HepG2 (cell line): Measurements from ENCODE around the gene GNG7. TPM values are rescaled to one million over a fixed set of nuclear protein-coding genes. Genes with fewer than 3 reads are reported as not detected.

Source experiments
- ATF6 ChIP-seq: sonication (generic); formaldehyde crosslinking; conservative IDR thresholded peaks from 2 replicates; pipeline ENCODE4 v1.4.0; 2020; ENCODE audit warnings: missing genetic modification reagents
- ATF7 ChIP-seq, 2 experiments: fragments of 450-650 bp in 1 of 2; sonication (generic) in 1 of 2; formaldehyde crosslinking in 1 of 2; IDR thresholded peaks; 2 replicates each; pipeline versions ENCODE4 v1.4.0 to v1.6.1; 2016 to 2020; ENCODE audit warnings: antibody characterized with exemption in 1 of 2, mild to moderate bottlenecking in 1 of 2, missing genetic modification reagents in 1 of 2
- CBFB ChIP-seq: sonication (generic); formaldehyde crosslinking; IDR thresholded peaks from 2 replicates; pipeline ENCODE4 v1.4.0; 2020; ENCODE audit warnings: missing genetic modification reagents
- E2F2 ChIP-seq: sonication (generic); formaldehyde crosslinking; IDR thresholded peaks from 2 replicates; pipeline ENCODE4 v1.4.0; 2020; ENCODE audit warnings: missing genetic modification reagents, borderline replicate concordance
- HDAC6 ChIP-seq: fragments of 200-600 bp; sonication (generic); IDR thresholded peaks from 2 replicates; pipeline ENCODE4 v1.7.0; 2017; ENCODE audit warnings: mild to moderate bottlenecking, antibody characterized with exemption, low read length, low read depth
- IRX3 ChIP-seq: sonication (generic); formaldehyde crosslinking; IDR thresholded peaks from 2 replicates; pipeline ENCODE4 v1.8.1; 2023; ENCODE audit warnings: mild to moderate bottlenecking, low read depth, missing genetic modification reagents, borderline replicate concordance
- MLLT10 ChIP-seq: sonication (generic); formaldehyde crosslinking; IDR thresholded peaks from 2 replicates; pipeline ENCODE4 v1.4.0; 2020; ENCODE audit warnings: missing genetic modification reagents
- POLR2AphosphoS2 ChIP-seq: IDR thresholded peaks from 2 replicates; pipeline ENCODE4 v1.6.1; 2011; ENCODE audit warnings: low read depth, low read length, improper control_type of control experiment
- RBAK ChIP-seq: sonication (generic); formaldehyde crosslinking; IDR thresholded peaks from 2 replicates; pipeline ENCODE4 v1.5.1; 2020; ENCODE audit warnings: mild to moderate bottlenecking, missing genetic modification reagents
- RFXAP ChIP-seq: sonication (generic); formaldehyde crosslinking; IDR thresholded peaks from 2 replicates; pipeline ENCODE4 v1.4.0; 2020; ENCODE audit warnings: missing genetic modification reagents, borderline replicate concordance
- SAFB2 ChIP-seq: sonication (generic); formaldehyde crosslinking; IDR thresholded peaks from 2 replicates; pipeline ENCODE4 v1.5.1; 2020; ENCODE audit warnings: missing genetic modification reagents, low read depth, mild to moderate bottlenecking, borderline replicate concordance
- SIX4 ChIP-seq: sonication (generic); formaldehyde crosslinking; IDR thresholded peaks from 2 replicates; pipeline ENCODE4 v1.4.0; 2020; ENCODE audit warnings: missing genetic modification reagents
- SRSF9 ChIP-seq: fragments of 200-400 bp; formaldehyde crosslinking; IDR thresholded peaks from 2 replicates; pipeline ENCODE4 v1.6.1; 2018; ENCODE audit warnings: borderline replicate concordance, mild to moderate bottlenecking, low read depth, low read length; ENCODE audit not compliant: insufficient read depth, poor library complexity, severe bottlenecking
- TBP ChIP-seq: sonication (generic); formaldehyde crosslinking; IDR thresholded peaks from 2 replicates; pipeline ENCODE4 v1.5.0; 2020; ENCODE audit warnings: missing genetic modification reagents
- WIZ ChIP-seq: sonication (generic); formaldehyde crosslinking; IDR thresholded peaks from 2 replicates; pipeline ENCODE4 v1.5.1; 2020; ENCODE audit warnings: mild to moderate bottlenecking, missing genetic modification reagents
- YY1 ChIP-seq: IDR thresholded peaks from 2 replicates; pipeline ENCODE4 v1.6.1; 2011; ENCODE audit warnings: low read length, low read depth, moderate library complexity, mild to moderate bottlenecking; ENCODE audit not compliant: insufficient read depth, insufficient replicate concordance
- ZNF484 ChIP-seq: sonication (generic); formaldehyde crosslinking; IDR thresholded peaks from 2 replicates; pipeline ENCODE4 v1.5.1; 2020; ENCODE audit warnings: mild to moderate bottlenecking, low read depth, missing genetic modification reagents, borderline replicate concordance
- ZNF768 ChIP-seq: sonication (generic); formaldehyde crosslinking; IDR thresholded peaks from 2 replicates; pipeline ENCODE4 v1.4.0; 2020; ENCODE audit warnings: missing genetic modification reagents
- ZNF770 ChIP-seq: sonication (generic); formaldehyde crosslinking; IDR thresholded peaks from 2 replicates; pipeline ENCODE4 v1.5.0; 2020; ENCODE audit warnings: mild to moderate bottlenecking, missing genetic modification reagents
- polyA plus RNA-seq, 8 experiments: library from polyadenylated mRNA; depleted of rRNA in 3 of 8; stranded (reverse) in 7 of 8; unstranded in 1 of 8; fragments of >200 nt; fragmentation: Illumina TruSeq in 4 of 8; extraction: Trizol in 4 of 8; gene quantifications; 2 replicates each; pipeline versions ENCODE4 v1.2.1 to v1.2.3, GENCODE V29; 2011 to 2016; ENCODE audit warnings: low read depth in 4 of 8, missing spikeins in 1 of 8, mixed read lengths in 1 of 8; ENCODE audit not compliant: insufficient read depth in 1 of 8
- total RNA-seq, 5 experiments: library from RNA; depleted of rRNA; stranded (reverse); fragments of >200 nt; fragmentation: Illumina TruSeq; extraction: Trizol; gene quantifications; 2 replicates each; pipeline ENCODE4 v1.2.3, GENCODE V29; 2016; ENCODE audit warnings: low read depth in 1 of 5

Gene GNG7
- total and polyA plus RNA-seq, 2 of the 13 experiments (the other 11 are each of a cell fraction or from before 2014, with no cell fraction given), result 1.4 to 3.3 TPM

- TF ChIP-seq SAFB2 (CRISPR knock-in tag) (peak; percentile 47; the same call in 1 of the 2 replicates), RBAK (no peak), E2F2 (CRISPR knock-in tag) (no peak), POLR2AphosphoS2 (no peak), ZNF770 (peak; percentile 36; the same call in 1 of the 2 replicates), ATF6 (CRISPR knock-in tag) (no peak), SRSF9 (no peak), HDAC6 (no peak), ZNF768 (CRISPR knock-in tag) (peak; percentile 31; the same call in 1 of the 2 replicates), CBFB (CRISPR knock-in tag) (peak; percentile 32; the same call in 1 of the 2 replicates), MLLT10 (no peak), RFXAP (CRISPR knock-in tag) (no peak), YY1 (no peak), TBP (CRISPR knock-in tag) (no peak), WIZ (CRISPR knock-in tag) (no peak; the same call in 1 of the 2 replicates), IRX3 (CRISPR knock-in tag) (peak; percentile 78), ZNF484 (no peak), SIX4 (no peak), ATF7 (IDR thresholded peaks at IDR 0.05) (no peak), ATF7 (CRISPR knock-in tag; IDR thresholded peaks at IDR 0.05) (no peak)
Observed at GRCh38 chr19:2546128-2547032, 156.1 kb downstream of the GNG7 start (continued).
